Inflammatory macrophage treated with lipopolysaccharide for 4 hours (primary cell): Measurements from ENCODE around the gene GLYATL1.
A peak's percentile ranks its signal among the peaks of the same experiment; 100 is the strongest.

ENCODE experiments used
- DNase-seq: peaks from one replicate; pipeline ENCODE4 v3.0.0-alpha.2; 2020

Gene GLYATL1

GRCh38 chr11:58939277-58939676 lies at the start of gene GLYATL1:
TSS of gene GLYATL1 (plus strand) at chr11:58939488. CDS start at chr11:58947088, 7,600 bp downstream.
- no peak for DNase-seq

GRCh38 chr11:58893899-58894298 lies 45.4 kb upstream of the GLYATL1 start:
- no peak for DNase-seq

DNA sequence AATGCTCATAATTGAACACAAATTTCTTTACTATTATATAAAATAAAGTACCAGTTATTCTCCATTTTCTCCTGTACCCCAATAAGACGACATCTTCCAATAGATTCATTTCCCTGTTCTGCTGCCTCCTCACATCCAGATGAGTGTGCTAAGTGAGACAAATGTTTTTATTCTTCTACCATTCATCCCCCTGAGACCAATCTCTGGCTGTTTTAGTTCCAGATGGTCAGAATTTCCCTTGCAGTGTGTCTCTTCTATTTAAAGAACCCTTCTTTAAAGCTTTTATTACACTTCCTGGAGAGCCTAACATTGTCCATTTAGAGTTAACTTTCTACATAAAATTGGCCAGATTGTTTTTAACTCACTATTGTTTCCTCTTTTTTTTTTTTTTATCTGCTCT lies 41.2 kb upstream of the GLYATL1 start:
- no peak for DNase-seq

DNA sequence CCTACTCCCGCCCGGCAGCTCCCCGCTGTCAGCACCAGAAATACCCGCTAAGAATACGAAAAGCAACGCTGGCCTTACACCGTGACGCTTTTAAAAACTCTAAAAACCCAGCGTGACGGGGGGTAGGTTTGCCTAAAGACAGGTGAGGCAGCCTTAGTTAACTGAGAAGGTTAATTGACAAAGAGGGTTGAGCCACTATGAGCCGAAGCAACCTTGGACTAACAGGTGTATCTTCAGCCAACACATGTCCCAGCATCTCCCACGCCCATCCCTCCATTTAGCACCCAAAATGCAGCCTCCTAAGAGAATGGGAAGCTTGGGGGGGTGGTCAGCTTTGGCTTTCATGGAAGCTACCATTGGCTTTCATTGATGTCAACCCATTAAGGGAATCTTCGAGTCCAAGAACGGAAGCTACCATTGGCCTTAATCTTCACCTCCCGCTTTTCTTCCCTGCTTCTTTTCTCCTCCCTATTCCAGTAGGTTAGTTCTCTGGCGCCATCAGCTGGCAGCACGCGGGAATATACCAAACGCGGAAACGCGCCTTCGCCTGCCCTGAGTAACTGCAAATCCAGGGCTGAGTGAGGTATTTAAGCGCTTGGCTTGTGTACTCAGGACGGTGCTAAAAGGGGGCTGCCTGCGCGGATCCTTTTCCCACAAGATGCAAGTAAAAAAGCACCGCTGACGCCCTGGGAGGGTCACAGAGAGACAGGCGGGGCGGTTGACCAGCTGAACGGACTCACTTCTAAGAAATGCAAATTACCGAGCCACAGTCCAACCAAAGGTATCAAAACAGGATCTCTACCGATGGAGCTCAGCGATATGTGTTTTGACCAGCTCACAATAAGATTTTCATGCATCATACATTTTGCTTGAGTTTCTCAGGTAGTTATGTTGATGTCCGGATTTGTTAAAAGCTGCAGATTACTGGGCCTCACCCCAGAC lies 38.5 kb upstream of the GLYATL1 start:
- DNase-seq, result peak; percentile 68

DNA sequence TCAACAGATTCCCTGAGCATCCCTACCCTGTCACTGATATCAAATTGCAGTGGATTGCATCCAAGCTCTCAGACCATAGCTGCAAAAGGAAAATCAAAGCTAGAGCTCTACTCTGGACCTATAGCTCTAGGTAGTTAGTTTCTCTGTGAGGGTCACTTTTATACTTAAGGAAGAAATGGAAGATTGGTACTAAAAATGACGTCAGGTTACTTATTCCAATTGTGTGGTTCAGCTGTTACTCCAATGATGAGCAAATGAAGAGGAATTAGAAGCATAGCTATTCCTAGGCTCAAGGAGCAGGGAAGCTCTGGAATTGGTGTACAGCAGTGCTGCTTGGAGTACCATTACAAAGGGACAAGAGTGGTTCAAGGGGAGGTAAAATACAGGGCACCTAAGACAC lies 36.4 kb upstream of the GLYATL1 start:
- no peak for DNase-seq

GRCh38 chr11:58905011-58905720 lies 34.1 kb upstream of the GLYATL1 start:
- no peak for DNase-seq

DNA sequence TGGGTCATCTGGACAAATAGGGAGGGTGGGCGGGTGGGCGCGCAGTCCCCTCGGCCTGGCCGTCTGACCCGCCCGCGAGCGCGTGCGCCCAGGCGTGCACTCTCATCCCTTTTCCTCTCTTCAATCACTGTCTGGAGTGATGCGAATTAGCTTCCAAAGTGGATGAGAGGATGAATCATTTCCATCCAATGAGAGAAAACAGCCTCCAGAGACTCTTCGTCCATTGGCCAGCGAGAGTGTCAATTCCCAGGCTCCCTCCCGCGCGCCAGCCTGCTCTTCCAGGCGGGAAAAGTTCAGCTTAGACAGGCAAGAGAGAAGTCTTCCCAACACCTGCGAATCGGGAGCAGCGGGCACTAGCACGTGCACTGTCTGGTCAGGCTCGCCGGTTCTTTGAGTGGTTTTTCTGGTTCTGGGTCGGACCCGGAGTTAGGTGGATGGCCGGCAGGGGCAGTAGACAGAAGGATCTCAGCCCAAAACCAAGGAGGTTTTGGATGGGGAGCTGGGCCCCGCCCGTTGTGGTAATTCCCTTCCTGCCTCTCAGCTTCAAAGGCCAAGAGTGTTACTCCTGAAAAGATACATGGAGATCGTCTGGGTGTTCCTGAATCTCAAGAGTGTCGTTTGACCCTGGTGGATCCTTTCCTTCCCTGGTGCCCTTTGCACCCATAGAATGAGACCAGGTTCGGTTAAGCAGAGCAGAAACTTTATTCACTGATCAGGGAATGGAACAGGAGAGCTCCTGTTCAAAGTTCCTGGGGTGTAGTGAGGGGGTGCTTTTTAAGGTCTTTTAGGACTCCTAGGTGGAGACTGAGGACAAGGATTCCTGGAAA lies 33.4 kb upstream of the GLYATL1 start:
- no peak for DNase-seq

DNA sequence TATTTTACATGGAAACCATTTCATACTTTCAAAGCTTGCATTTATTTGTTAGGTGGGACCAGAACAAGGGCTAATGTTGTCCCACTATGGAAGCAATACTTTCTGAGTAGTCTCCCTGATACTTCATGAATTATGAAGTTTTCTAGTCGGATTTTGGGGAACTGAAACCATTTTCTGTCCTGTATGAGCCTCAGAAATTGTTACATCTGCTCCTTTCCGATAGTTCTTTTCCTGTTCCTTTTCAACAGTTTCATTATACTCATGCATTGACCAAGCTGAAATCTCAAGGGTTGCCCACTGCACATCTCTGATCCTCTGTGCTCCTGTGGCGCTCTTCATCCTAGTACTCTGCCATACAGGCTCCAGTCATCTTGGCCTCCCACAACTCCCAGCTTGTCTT lies 31.5 kb upstream of the GLYATL1 start:
- peak; percentile 84 for DNase-seq

GRCh38 chr11:58912124-58912523 lies 27.2 kb upstream of the GLYATL1 start:
- peak; percentile 30 for DNase-seq

DNA sequence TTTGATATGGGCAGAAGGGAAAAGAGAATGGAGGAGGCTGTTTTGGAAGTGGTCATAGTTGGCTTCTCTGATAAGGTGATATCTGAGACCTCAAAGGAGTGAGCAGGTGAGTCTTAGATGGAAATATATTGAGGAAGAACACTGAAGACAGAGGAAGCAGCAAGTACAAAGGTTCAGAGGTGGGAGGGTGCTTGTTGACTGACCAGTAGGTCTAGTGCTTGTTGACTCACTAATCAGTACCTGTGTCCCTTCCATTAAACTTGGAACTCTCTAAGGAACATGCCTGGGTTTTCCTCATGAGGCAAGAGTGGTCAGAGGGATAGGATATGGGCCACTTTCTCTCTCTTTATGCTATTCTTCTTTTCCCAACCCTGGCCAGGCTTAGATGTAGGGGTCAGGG lies 25.6 kb upstream of the GLYATL1 start:
- no peak for DNase-seq

- DNase-seq, result no peak
Measured at GRCh38 chr11:58914821-58915543, 24.3 kb upstream of the GLYATL1 start.

GRCh38 chr11:58916637-58917036 lies 22.7 kb upstream of the GLYATL1 start:
- DNase-seq, result no peak

GRCh38 chr11:58917159-58917783 lies 22.0 kb upstream of the GLYATL1 start:
- no peak for DNase-seq

DNA sequence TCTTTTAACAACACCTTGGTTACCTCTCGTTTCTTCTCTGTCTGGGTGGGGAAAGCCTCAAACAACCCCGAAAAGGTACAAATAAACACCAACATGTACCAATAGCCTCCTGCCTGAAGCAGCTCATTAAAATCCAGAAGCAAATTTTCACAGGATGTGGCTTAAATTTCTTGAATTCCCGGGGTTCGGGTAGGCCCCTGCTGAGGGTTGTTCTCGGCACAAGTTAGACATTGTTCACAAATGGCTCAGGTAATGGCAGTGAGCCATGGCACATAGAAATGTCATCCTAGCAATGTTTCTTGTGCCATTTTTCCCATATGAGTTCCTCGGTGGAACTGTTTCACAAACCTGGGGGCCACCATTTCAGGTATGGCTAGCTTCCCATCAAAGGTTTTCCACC lies 19.7 kb upstream of the GLYATL1 start:
- no peak for DNase-seq

DNA sequence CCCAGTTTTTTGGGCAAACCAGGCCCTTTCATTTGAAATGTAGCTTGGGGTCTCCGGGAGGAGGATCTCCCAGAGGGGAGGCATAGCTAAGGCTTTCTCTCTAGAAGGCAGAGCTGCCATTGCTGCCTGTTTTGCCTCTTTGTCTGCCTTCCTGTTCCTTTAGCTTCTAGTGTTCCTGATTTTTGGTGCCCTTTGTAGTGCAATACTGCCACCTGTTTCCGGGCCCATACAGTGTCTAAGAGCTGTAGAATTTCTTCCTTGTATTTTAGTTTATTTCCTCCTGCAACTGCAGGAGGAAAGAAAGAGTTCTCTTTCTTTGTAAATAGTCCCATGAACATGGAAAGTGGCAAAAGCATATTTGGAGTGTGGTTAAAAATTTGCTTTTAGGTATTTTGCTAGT lies 19.3 kb upstream of the GLYATL1 start:
- no peak for DNase-seq

DNA sequence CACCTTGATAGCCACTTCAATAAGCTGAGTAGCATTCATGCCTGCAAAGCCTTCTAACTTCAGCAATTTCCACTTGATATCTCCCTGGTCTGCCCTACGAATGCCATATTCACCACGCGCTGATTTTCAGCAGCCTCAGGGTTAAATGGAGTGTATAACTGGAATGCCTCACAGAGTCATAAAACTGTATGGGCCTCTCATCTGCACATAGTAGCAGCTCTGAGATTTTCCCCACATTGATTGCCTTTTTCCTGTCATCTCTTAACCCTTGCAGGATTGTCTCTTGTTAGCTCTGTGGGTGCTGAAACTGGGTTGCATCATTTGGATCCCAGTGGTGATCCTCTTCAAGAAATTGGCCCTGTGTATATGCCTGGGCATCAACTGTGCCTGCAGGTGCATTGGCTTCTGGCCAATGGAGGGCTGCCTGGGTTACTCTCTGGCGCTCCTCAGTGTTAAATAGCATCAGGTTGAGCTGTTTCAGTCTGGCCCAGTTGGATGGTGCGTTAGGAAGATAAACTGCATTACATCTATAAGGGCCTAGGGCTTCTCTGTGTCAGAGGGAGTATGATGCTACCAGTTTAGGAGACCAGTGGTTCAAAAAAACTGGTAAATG lies 17.4 kb upstream of the GLYATL1 start:
- DNase-seq, result no peak

- no peak for DNase-seq
Measured at GRCh38 chr11:58922479-58922878, 16.8 kb upstream of the GLYATL1 start.

GRCh38 chr11:58923300-58923788 lies 15.9 kb upstream of the GLYATL1 start:
- peak; percentile 13 for DNase-seq

- DNase-seq, result no peak
Measured at GRCh38 chr11:58924230-58924629, 15.1 kb upstream of the GLYATL1 start.

DNA sequence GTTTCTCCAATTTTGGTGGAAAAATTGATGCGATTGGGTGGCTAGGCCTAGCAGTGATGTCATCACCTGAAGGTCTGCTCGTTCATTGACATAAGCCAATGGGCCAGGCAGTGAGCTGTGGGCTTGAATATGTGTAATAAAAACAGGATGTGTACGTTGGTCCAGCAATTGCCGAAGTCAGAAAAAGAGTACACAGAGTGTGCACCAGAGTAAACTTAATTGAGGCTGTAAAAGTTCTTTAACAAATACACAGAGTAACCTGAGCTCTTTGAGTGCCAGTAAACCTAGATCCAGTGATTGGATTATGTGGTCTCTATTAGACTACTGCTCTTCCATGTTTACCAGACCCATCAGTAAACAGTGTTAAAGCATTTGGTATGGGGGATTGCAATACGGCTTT lies 13.0 kb upstream of the GLYATL1 start:
- no peak for DNase-seq

DNA sequence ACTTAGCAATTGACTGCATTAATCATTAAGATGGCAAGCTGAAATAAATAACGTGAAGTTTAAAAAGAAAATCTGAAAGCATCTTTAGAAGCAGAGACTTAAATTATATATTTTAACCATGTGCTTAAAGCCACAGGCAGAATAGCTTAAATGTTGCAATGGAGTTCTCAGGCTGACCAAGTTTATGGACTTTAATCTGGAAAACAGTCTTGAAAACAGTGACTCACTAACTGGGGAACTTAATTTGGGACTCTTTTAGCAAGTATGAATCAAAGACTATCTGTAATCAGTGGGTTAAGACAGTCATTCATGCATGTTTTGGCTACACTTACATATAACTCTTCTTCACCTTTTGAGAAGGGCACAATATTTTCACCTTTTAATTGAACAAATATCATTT lies 12.6 kb upstream of the GLYATL1 start:
- DNase-seq, result no peak
